Central memory CD4-positive, alpha-beta T cell (primary cell): ENCODE measurements around the gene CCNF.
"Not testable (repeated sequence)": the region's sequence is repeated elsewhere in the genome, so short reads cannot be mapped to it uniquely, and the experiment has no call there.

Experiments
- DNase-seq: peaks from one replicate; pipeline ENCODE4 v3.0.0; 2022

The CCNF gene

GRCh38 chr16:2428784-2429033 is 538 bp upstream of the CCNF start:
- DNase-seq: no peak

- DNase-seq: no peak
Observed at GRCh38 chr16:2429771-2430663, 770 bp downstream of the CCNF start.

GRCh38 chr16:2432286-2432685 is 3.0 kb downstream of the CCNF start:
- DNase-seq: no peak

- DNase-seq: no peak
Observed at GRCh38 chr16:2432801-2433505, 3.7 kb downstream of the CCNF start.

DNA sequence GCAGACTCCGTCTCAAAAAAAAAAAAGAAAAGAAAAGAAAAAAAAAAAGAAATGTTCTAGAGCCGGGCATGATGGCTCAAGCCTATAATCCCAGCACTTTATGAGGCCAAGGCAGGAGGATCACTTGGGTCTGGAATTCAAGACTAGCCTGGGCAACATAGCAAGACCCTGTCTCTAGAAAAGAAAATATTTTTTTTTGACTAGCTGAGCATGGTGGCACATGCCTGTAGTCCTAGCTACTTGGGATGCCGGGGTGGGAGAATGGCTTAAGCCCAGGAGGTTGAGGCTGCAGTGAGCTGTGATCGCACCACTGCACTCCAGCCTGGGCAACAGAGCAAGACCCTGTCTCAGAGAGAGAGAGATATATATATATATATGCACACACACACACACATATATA is 6.0 kb downstream of the CCNF start:
- not testable (repeated sequence) for DNase-seq

- DNase-seq: no peak
Observed at GRCh38 chr16:2436110-2436509, 6.9 kb downstream of the CCNF start.

GRCh38 chr16:2437032-2437790 is 8.0 kb downstream of the CCNF start:
- no peak for DNase-seq

- no peak for DNase-seq
Observed at GRCh38 chr16:2438121-2438520, 8.9 kb downstream of the CCNF start.

DNA sequence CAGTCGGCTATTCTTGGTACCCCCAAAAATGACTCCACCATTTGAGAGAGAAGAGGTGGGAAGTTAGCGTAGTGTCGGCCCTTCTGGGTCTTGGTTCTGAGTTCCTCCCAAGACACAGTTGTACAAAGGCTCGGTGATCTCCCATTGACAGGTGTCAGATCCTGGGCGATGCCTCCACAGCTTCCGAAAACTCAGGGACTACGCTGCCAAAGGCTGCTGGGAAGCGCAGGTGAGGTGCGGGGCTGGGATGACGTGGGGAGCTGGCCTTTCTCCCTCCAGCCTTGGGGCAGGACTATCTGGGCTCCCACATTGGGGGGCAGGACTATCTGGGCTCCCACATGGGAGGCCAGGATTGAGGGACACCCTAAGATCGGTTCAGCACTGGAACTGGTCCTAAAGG is 10.4 kb downstream of the CCNF start:
- no peak for DNase-seq

- not testable (repeated sequence) for DNase-seq
Observed at GRCh38 chr16:2441143-2441804, 12.0 kb downstream of the CCNF start.

DNA sequence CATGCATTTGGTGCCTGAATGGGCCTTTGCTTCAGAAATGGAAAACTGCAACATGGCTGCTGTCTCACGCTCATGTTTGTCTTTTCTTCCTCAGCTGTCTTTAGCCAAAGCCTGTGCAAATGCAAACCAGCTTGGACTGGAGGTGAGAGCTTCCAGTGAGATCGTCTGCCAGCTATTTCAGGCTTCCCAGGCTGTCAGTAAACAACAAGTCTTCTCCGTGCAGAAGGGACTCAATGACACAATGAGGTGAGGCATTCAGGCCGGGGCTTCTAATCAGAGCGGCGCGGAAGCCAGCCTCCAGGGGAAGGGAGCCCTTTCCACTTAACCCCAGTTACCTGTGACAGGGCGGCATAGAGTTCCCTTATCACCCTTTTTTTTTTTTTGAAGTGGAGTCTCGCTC is 14.3 kb downstream of the CCNF start:
- no peak for DNase-seq

DNA sequence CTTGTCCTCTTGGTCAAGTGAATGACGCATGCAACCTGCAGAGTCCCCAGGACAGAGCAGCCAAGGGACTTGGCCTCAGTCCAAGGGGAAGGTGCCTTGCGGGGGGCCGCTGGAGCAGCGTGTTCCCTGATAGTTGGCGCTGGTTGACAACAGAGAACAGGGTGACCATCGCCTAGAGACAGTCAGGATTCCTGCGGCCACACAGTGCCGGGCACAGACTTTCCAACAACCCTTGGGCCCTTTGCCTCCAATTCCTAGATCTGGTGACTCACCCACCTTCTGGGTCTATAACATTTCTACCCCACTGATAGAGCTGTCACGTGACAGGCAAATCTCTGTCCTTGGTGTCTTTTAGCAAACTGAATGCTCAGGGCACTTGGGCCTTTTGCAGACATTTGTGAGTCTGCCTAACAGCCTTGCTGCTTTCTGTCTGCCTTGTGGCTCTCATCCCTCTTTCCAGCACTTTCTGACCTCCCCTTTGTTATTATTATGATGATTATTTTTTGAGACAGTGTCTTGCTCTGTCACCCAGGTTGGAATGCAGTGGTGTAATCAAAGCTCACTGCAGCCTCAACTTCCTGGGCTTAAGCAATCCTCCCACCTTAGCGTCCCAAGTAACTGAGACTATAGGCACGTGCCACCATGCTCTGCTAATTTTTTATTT is 18.8 kb downstream of the CCNF start:
- DNase-seq: no peak

DNA sequence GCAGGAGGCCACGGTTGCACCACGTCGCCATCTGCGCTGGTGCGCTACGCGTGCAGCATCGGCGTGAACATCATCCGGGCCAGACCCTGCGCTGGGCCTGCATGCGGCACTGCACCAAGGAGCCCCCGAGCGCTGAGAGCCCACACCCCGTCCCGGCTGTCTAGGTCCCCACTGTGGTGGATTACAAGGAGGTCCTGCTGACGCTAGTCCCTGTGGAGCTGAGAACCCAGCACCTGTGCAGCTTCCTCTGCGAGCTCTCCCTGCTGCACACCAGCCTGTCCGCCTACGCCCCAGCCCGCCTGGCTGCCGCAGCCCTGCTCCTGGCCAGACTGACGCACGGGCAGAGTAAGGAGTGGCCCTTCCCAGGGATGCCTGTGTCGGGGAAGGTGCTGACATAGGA is 19.9 kb downstream of the CCNF start:
- no peak for DNase-seq

GRCh38 chr16:2450535-2450934 is 21.3 kb downstream of the CCNF start:
- DNase-seq: no peak

DNA sequence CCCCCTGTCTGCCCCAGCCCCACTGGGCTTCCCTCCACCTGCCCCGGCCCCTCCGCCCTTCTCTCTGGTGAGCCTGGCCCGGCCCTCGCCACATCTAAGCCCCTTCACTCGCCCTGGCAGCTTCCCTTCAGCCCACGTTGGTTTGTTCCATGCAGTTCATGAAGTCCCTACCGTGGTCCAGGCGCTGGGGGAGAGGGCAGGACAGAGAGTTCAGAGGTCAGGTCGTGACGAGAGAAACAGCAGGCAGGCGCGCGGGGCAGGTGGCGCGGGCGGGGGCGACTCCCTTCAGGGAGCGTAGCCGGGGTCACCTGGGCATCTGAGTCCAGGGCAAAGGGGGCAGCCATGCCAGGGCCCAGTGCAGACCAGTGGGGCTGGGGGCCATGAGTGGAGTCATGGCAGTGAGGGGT is 21.7 kb downstream of the CCNF start:
- no peak for DNase-seq

GRCh38 chr16:2451851-2452320 is 22.6 kb downstream of the CCNF start:
- no peak for DNase-seq

DNA sequence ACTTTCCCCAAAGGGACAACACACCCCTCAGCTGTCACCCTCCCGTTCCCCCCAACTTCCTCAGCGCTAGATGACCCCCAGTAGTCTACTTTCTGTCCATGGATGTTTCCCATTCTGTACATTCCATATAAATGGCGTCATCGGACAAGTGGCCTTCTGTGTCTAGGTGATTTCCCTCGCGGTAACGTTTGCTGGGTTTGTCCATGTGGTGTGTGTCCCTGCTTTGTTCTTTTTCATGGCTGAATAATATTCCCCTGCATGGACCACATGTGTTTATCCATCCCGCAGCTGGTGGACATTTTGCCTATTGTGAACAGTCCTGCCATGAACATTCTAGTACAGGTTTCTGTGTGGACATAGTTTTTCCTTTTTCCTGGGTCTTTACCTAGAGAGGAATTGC is 23.4 kb downstream of the CCNF start:
- DNase-seq: no peak

DNA sequence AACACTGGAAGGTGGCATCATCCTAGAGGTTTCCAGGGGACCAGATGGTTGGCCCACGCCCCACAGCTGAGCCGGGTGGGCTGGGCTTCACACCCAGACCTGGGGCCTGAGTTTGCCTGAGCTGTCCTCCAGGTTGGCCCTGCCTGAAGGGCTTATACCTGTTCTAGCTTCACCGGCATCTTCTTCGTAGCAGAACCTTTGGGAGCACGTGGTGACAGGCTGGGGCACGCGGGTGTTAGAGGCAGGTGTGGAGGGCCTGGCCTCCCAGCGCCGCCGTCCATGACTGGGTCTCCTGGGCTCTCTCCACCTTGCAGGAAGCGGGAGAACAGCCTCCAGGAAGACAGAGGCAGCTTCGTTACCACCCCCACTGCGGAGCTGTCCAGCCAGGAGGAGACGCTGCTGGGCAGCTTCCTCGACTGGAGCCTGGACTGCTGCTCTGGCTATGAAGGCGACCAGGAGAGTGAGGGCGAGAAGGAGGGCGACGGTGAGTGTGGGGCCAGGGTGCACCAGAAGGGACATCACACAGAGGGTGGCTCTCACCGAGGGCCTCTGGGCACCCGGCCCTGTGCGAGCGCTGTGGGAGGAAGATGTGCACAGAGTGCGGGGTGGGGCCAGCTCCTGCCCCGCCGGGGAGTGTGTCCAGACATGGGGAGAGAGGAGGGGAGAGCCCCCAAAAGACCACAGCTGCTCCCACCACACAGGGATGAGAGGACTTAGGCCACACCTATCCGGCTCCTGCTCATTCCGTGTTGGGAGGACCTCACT is 26.0 kb downstream of the CCNF start:
- no peak for DNase-seq

GRCh38 chr16:2456551-2457153 is 27.4 kb downstream of the CCNF start:
- no peak for DNase-seq

GRCh38 chr16:2457267-2457666 is 28.0 kb downstream of the CCNF start:
- no peak for DNase-seq

DNA sequence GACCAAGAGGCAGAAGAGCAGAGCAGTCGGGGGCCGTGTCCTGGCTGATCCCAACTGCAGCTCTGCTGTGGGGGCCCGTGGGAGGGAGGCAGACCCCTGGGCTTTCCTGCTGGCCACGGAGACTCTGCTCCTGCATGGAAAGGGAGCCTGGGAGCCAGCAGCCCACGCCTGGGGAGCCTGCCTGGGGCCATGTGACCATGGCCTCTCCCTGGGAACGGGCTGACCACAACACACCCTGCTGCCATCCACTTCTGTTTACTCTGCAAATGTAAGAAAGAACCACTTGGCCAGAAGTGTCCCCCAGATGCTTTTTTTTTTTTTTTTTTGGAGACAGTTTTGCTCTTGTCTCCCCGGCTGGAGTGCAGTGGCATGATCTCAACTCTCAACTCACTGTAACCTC is 28.7 kb downstream of the CCNF start:
- no peak for DNase-seq
